Retinal pigment epithelial cell (primary cell): Measurements from ENCODE around the gene TMED5.
A peak's percentile ranks its signal among the peaks of the same experiment; 100 is the strongest.

Source experiments
- DNase-seq: peaks from one replicate; pipeline ENCODE4 v3.0.0-alpha.2; 2010; ENCODE audit warnings: low read depth
- H3K4me3 ChIP-seq: 2 replicates; pipeline ENCODE4 v1.5.1; 2011; ENCODE audit warnings: mild to moderate bottlenecking, low read length, control low read depth, moderate library complexity
- TF ChIP-seq, protein P1 (sequence below): conservative IDR thresholded peaks from 2 replicates; pipeline ENCODE4 v1.5.1; 2011; ENCODE audit warnings: low read depth, low read length, control low read depth, inconsistent platforms

TMED5 gene

DNA sequence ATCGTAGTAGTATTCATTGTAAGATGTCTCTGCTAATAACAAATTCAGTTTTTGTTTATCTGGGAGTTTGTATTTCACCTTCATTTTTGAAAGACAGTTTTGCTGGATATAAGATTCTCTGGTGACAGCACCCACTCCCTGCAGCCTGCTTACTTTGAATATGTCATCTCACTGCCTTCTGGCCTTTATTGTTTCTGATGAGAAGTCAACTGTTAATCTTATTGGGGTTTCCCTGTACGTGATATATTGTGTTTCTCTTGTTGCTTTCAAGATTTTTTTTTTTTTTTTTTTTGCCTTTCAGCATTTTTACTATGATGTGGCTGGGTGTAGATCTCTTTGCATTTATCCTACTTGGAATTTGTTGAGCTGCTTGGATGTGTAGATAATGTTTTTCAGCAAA lies 71.9 kb downstream of the TMED5 start:
- TF ChIP-seq, protein P1, sequence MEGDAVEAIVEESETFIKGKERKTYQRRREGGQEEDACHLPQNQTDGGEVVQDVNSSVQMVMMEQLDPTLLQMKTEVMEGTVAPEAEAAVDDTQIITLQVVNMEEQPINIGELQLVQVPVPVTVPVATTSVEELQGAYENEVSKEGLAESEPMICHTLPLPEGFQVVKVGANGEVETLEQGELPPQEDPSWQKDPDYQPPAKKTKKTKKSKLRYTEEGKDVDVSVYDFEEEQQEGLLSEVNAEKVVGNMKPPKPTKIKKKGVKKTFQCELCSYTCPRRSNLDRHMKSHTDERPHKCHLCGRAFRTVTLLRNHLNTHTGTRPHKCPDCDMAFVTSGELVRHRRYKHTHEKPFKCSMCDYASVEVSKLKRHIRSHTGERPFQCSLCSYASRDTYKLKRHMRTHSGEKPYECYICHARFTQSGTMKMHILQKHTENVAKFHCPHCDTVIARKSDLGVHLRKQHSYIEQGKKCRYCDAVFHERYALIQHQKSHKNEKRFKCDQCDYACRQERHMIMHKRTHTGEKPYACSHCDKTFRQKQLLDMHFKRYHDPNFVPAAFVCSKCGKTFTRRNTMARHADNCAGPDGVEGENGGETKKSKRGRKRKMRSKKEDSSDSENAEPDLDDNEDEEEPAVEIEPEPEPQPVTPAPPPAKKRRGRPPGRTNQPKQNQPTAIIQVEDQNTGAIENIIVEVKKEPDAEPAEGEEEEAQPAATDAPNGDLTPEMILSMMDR = no peak
- no peak overlapping the region for H3K4me3 ChIP-seq
- no peak for DNase-seq

GRCh38 chr1:93107395-93107794 lies 72.8 kb downstream of the TMED5 start:
- DNase-seq = no peak
- no peak overlapping the region for H3K4me3 ChIP-seq
- TF ChIP-seq, protein P1 = no peak

GRCh38 chr1:93106226-93106625 lies 74.0 kb downstream of the TMED5 start:
- TF ChIP-seq, protein P1 = no peak
- no peak overlapping the region for H3K4me3 ChIP-seq
- DNase-seq = peak; percentile 13

DNA sequence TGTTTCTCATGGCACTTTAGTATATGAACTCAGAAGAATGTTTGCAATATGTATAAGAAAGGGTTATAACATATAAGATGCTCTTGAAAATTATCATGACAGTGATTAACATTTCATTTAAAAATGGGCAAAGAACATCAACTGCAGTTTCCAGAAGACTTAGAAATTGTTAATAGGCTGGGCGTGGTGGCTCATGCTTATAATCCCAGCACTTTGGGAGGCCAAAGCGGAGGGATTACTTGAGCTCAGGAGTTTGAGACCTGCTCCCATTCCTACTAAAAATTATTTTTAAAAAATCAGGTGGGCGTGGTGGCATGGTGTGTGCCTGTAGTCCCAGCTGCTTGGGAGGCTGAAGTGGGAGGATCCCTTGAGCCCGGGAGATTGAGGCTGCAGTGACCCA lies 78.1 kb downstream of the TMED5 start:
- no peak for DNase-seq
- TF ChIP-seq, protein P1 = no peak
- no peak overlapping the region for H3K4me3 ChIP-seq
